Lung (tissue), 12 donors: ENCODE results near the gene NHS. TPM values are rescaled to one million over a fixed set of nuclear protein-coding genes. Genes with fewer than 3 reads are reported as not detected.

ENCODE experiments used
- ATAC-seq: fragments of 200-7000 bp; cut with Tn5 transposase; one replicate; pipeline ENCODE4 v1.9.1; 2020; ENCODE audit warnings: moderate number of reproducible peaks; ENCODE audit not compliant: insufficient read depth, low FRiP score
- DNase-seq, 3 donors: peaks; one replicate each; pipeline ENCODE4 v3.0.0-alpha.2; 2013 to 2017
- H3K27ac ChIP-seq, 2 donors: one replicate each; pipeline ENCODE4 v1.5.1; 2013; ENCODE audit warnings: mild to moderate bottlenecking in 2 of 2, moderate library complexity in 2 of 2, control low read depth in 1 of 2, inconsistent platforms in 1 of 2, low read depth in 1 of 2, low read length in 1 of 2
- H3K27me3 ChIP-seq, 3 donors: one replicate each; pipeline ENCODE4 v1.5.1; 2013; ENCODE audit warnings: low read length in 2 of 3; ENCODE audit not compliant: control insufficient read depth in 3 of 3, insufficient read depth in 3 of 3
- H3K36me3 ChIP-seq, 4 donors: one replicate each; pipeline ENCODE4 v1.5.1; 2013; ENCODE audit warnings: low read length in 4 of 4, mild to moderate bottlenecking in 1 of 4, moderate library complexity in 1 of 4; ENCODE audit not compliant: control insufficient read depth in 4 of 4, insufficient read depth in 4 of 4
- H3K4me1 ChIP-seq, 5 donors: one replicate each; pipeline ENCODE4 v1.5.1; 2013; ENCODE audit warnings: low read length in 5 of 5, mild to moderate bottlenecking in 2 of 5, moderate library complexity in 1 of 5; ENCODE audit not compliant: control insufficient read depth in 5 of 5, insufficient read depth in 5 of 5
- H3K4me3 ChIP-seq: one replicate; pipeline ENCODE4 v1.5.1; 2013; ENCODE audit warnings: mild to moderate bottlenecking, control low read depth, moderate library complexity
- H3K9ac ChIP-seq, 2 donors: one replicate each; pipeline ENCODE4 v1.5.1; 2013; ENCODE audit warnings: low read length in 2 of 2, control low read depth in 1 of 2; ENCODE audit not compliant: insufficient read depth in 1 of 2
- H3K9me3 ChIP-seq, 4 donors: one replicate each; pipeline ENCODE4 v1.5.1; 2013; ENCODE audit warnings: low read length in 3 of 4, mild to moderate bottlenecking in 1 of 4, moderate library complexity in 1 of 4; ENCODE audit not compliant: control insufficient read depth in 4 of 4, insufficient read depth in 3 of 4
- CTCF ChIP-seq: IDR thresholded peaks from 2 replicates; pipeline ENCODE4 v1.5.1; 2012; ENCODE audit warnings: mild to moderate bottlenecking; ENCODE audit errors: control extremely low read depth, extremely low read depth
- WGBS, 2 donors: extraction: QIAGEN DNeasy Blood & Tissue Kit; methylation state at CpG; one replicate each; pipeline ENCODE4 v1.1.7; 2013; 5-methylcytosine and 5-hydroxymethylcytosine counted together
- polyA plus RNA-seq, 2 donors: library from polyadenylated mRNA; stranded (reverse); fragments of 200-250 nt; gene quantifications; one replicate each; pipeline ENCODE4 v1.2.1, GENCODE V29; 2013
- total RNA-seq, 2 donors: library from RNA; depleted of rRNA in 1 of 2; stranded (reverse); fragments of >200 nt in 1 of 2; gene quantifications; one replicate each; pipeline ENCODE4 v1.2.1, GENCODE V29; 2014 to 2021
- donor health status: control.
- donor health status: control.
- donor health status: Bipolar disorder and iron deficiency.
- donor health status: healthy.
- donor health status: DM: yes; HTN: yes; CAD: no.

NHS gene
- total and polyA plus RNA-seq, 4 donors: 0.46 to 2.0 (median 1.4) TPM

DNA sequence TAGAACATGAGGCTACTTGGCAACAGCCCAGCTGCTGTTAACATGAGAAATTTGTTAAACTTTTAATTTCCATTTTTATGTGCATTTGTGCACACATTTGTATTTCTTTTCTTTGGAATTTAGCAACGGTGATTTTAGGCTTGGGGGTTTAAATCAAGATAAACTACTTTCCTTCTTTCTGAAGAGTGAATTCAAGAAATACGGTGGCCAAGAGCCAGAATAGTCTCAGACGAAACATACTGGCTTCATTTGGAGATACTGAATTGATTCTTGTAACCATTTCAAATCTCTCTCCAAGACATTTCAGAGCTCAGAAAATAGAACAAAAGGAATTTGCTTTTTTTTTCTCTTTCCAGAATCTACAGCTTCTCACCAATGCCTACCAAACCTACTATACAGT, 228.2 kb downstream of the NHS start:
- Histone ChIP-seq H3K27ac (no peak overlapping the region), H3K9ac (no peak overlapping the region), H3K9me3 (peaks cover 0 to 2% (median 1%) of the 10 kb centered on the region in 4 donors), H3K4me1 (peaks cover 0 to 12% (median 0%) of the 10 kb centered on the region in 5 donors), H3K36me3 (no peaks in the 10 kb centered on the region), H3K27me3 (peaks cover 0 to 38% (median 30%) of the 10 kb centered on the region in 3 donors), H3K4me3 (no peak overlapping the region)
- ATAC-seq (no peak), DNase-seq (peak in 2 of 3 donors; percentile 29 to 59)
- no peak for TF ChIP-seq CTCF
- 66 to 73% methylated on average over 3 of the region's 3 CpGs for WGBS, 2 donors

- H3K4me3 ChIP-seq: no peak overlapping the region
- DNase-seq (peak in 2 of 3 donors; percentile 25 to 26), ATAC-seq (no peak)
- peaks cover 0 to 2% (median 1%) of the 10 kb centered on the region in 4 donors for H3K9me3 ChIP-seq
- no peaks in the 10 kb centered on the region for H3K36me3 ChIP-seq
- no peak for TF ChIP-seq CTCF
- H3K27ac ChIP-seq: no peak overlapping the region
- H3K4me1 ChIP-seq: peaks cover 0 to 8% (median 0%) of the 10 kb centered on the region in 5 donors
- no peak overlapping the region for H3K9ac ChIP-seq
- 58 to 66% methylated on average over 3 of the region's 3 CpGs for WGBS, 2 donors
- H3K27me3 ChIP-seq: peaks cover 0 to 46% (median 42%) of the 10 kb centered on the region in 3 donors
Observed at GRCh38 chrX:17605676-17606075, 230.7 kb downstream of the NHS start.

GRCh38 chrX:17606231-17606630, 231.2 kb downstream of the NHS start:
- peak in 2 of 3 donors; percentile 24 to 28 for DNase-seq
- peaks cover 0 to 8% (median 0%) of the 10 kb centered on the region in 5 donors for H3K4me1 ChIP-seq

More at GRCh38 chrX:17606231-17606630, 231.2 kb downstream of the NHS start:
- TF ChIP-seq CTCF: no peak
- Histone ChIP-seq H3K9ac (no peak overlapping the region), H3K27ac (no peak overlapping the region), H3K9me3 (peaks cover 0 to 2% (median 1%) of the 10 kb centered on the region in 4 donors), H3K4me3 (no peak overlapping the region), H3K36me3 (no peaks in the 10 kb centered on the region), H3K27me3 (peaks cover 0 to 48% (median 41%) of the 10 kb centered on the region in 3 donors)
- no peak for ATAC-seq
- 65 to 82% methylated on average over 4 of the region's 4 CpGs for WGBS, 2 donors
